Measurements from ENCODE around the gene PRR20A. TPM values are rescaled to one million over a fixed set of nuclear protein-coding genes. Genes with fewer than 3 reads are reported as not detected.

Gene PRR20A
- total RNA-seq = not detected in 2 replicates

DNA sequence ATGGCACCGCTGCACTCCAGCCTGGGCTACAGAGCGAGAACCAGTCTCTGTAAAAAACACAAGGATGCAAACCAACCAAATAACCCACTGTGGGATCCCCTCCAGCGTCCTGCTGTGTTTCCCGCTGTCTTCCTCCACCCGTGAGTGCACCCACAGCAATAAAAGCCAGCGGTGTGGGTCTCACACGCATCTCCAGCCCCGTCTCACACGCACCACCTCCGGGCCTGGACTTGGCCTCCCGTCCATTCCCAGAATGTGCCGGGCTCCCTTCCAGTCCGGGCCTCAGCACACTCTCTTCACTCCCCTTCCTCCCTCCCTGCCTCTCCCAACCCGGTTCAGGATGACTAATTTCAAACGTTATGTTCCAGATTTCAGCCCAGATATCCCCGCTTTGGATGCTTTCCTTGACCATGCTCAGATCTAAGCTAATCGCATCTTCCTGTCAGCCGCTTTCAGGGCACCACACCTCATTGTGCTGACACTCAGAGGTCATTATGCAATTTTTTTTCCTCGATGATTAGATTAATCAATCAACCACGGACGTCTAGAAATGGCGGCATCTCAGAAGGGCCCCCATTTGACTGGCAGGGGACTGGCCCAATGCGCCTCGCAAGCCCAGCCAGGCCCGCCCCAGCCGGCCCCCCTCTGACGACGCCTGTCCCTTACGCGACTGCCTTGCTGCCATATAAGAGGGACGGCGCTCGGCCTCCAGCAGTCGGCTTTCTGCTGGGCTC lies at the start of gene PRR20A:
TSS of gene PRR20A (plus strand) at position 684 of the 734 bp plus-strand sequence. CDS start 387 bp downstream, outside the sequence.

DNA sequence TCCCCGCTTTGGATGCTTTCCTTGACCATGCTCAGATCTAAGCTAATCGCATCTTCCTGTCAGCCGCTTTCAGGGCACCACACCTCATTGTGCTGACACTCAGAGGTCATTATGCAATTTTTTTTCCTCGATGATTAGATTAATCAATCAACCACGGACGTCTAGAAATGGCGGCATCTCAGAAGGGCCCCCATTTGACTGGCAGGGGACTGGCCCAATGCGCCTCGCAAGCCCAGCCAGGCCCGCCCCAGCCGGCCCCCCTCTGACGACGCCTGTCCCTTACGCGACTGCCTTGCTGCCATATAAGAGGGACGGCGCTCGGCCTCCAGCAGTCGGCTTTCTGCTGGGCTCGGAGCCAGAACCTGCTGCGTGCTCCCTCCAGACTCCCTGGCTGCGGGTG lies 6.5 kb downstream of the PRR20A start, which contains the start of gene PRR20B:
TSS of gene PRR20B (plus strand) at position 301 of the 400 bp plus-strand sequence. CDS start 387 bp downstream, outside the sequence.

GRCh38 chr13:57153761-57154160 lies 13.0 kb downstream of the PRR20A start, which contains the start of gene PRR20C:
PRR20C (plus strand) TSS chr13:57154061; CDS start chr13:57154448, 387 bp downstream.

GRCh38 chr13:57160332-57160731 lies 19.6 kb downstream of the PRR20A start, which contains the start of gene PRR20D:
PRR20D (plus strand) TSS chr13:57160632; CDS start chr13:57161019, 387 bp downstream.

DNA sequence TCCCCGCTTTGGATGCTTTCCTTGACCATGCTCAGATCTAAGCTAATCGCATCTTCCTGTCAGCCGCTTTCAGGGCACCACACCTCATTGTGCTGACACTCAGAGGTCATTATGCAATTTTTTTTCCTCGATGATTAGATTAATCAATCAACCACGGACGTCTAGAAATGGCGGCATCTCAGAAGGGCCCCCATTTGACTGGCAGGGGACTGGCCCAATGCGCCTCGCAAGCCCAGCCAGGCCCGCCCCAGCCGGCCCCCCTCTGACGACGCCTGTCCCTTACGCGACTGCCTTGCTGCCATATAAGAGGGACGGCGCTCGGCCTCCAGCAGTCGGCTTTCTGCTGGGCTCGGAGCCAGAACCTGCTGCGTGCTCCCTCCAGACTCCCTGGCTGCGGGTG lies 26.2 kb downstream of the PRR20A start, which contains the start of gene PRR20E:
TSS of gene PRR20E (plus strand) at position 301 of the 400 bp plus-strand sequence. CDS start 387 bp downstream, outside the sequence.

Other genes with a start within 250 kb of the PRR20A start
- not detected in 2 replicates for gene PRR20B, start 6.6 kb downstream of the PRR20A start, total RNA-seq
- not detected in 2 replicates for gene PRR20C, start 13.1 kb downstream of the PRR20A start, total RNA-seq
- not detected in 2 replicates for gene PRR20D, start 19.7 kb downstream of the PRR20A start, total RNA-seq
- not detected in 2 replicates for gene PRR20E, start 26.3 kb downstream of the PRR20A start, total RNA-seq

Data from uterine smooth muscle cell (primary cell).